GM12878 (cell line): ENCODE results near the gene NOP56. TPM values are rescaled to one million over a fixed set of nuclear protein-coding genes. Genes with fewer than 3 reads are reported as not detected.

ENCODE experiments used
- ATAC-seq: fragments of 200-7000 bp; cut with Tn5 transposase; 3 replicates; pipeline ENCODE4 v1.9.1; 2020; ENCODE audit warnings: mild to moderate bottlenecking, moderate library complexity
- BruUV-seq: library from RNA; stranded (reverse); fragments of 400-500 nt; replicated peaks from 2 replicates; lab custom pipeline; 2021; lab: Mats Ljungman, UMichigan
- CTCF ChIA-PET: fragments of 300-600 bp; sonication (Branson Sonifier 250); formaldehyde crosslinking; extraction: SDS; loops from one replicate; lab custom pipeline; 2021; ENCODE audit warnings: inconsistent platforms; lab: Yijun Ruan, JAX
- POLR2A ChIA-PET: fragments of 350-600 bp; formaldehyde crosslinking; extraction: SDS; loops from one replicate; lab custom pipeline; 2021; ENCODE audit warnings: inconsistent platforms; lab: Charles Lee
- RAD21 ChIA-PET: fragments of 300-600 bp; sonication (Branson Sonifier 250); formaldehyde crosslinking; loops from one replicate; lab custom pipeline; 2023; ENCODE audit warnings: antibody characterized with exemption; ENCODE audit not compliant: unreplicated experiment; lab: Charles Lee
- SMC1A ChIA-PET: fragments of 300-600 bp; sonication (Branson Sonifier 250); formaldehyde crosslinking; loops from one replicate; lab custom pipeline; 2023; ENCODE audit not compliant: unreplicated experiment, uncharacterized antibody; lab: Charles Lee
- DNase-seq: peaks from one replicate; pipeline ENCODE4 v3.0.0-alpha.2; 2011; ENCODE audit warnings: low read depth, low spot score
- FAIRE-seq: peaks from 3 replicates; lab custom pipeline; 2011; peaks lifted over from hg19 to GRCh38; lab: Jason Lieb, UNC
- H2AFZ ChIP-seq: 2 replicates; pipeline ENCODE4 v1.6.0; 2011; ENCODE audit warnings: low read depth, low read length, control low read depth; ENCODE audit not compliant: control insufficient read depth
- H3K27ac ChIP-seq: 2 replicates; pipeline ENCODE4 v1.5.1; 2011; ENCODE audit warnings: control low read depth; ENCODE audit not compliant: control insufficient read depth, insufficient read depth
- H3K27me3 ChIP-seq, 2 experiments: replicated peaks in 1 of 2; 2 replicates each; pipeline versions ENCODE4 v1.6.0 to v1.6.1; 2011; ENCODE audit warnings: low read length in 1 of 2; ENCODE audit not compliant: control insufficient read depth in 2 of 2, insufficient read depth in 2 of 2
- H3K36me3 ChIP-seq, 2 experiments: 2 replicates each; pipeline ENCODE4 v1.5.1; 2011; ENCODE audit warnings: low read length in 1 of 2; ENCODE audit not compliant: control insufficient read depth in 2 of 2, insufficient read depth in 2 of 2
- H3K4me1 ChIP-seq: 2 replicates; pipeline ENCODE4 v1.6.1; 2011; ENCODE audit warnings: mild to moderate bottlenecking, low read length, moderate library complexity, mixed read lengths; ENCODE audit not compliant: control insufficient read depth, insufficient read depth
- H3K4me2 ChIP-seq: 2 replicates; pipeline ENCODE4 v1.6.0; 2011; ENCODE audit warnings: control low read depth; ENCODE audit not compliant: control insufficient read depth, insufficient read depth
- H3K4me3 ChIP-seq: fragments of 200-600 bp; sonication (generic); 2 replicates; pipeline ENCODE4 v1.5.1; 2016
- H3K79me2 ChIP-seq: 2 replicates; pipeline ENCODE4 v1.6.0; 2011; ENCODE audit warnings: low read length; ENCODE audit not compliant: control insufficient read depth, insufficient read depth
- H3K9ac ChIP-seq: 2 replicates; pipeline ENCODE4 v1.8.0; 2011; ENCODE audit warnings: low read length, control low read depth, mixed read lengths; ENCODE audit not compliant: control insufficient read depth, insufficient read depth
- H3K9me3 ChIP-seq: replicated peaks from 3 replicates; pipeline ENCODE4 v1.5.1; 2011; ENCODE audit warnings: mild to moderate bottlenecking, low read length; ENCODE audit not compliant: control insufficient read depth, insufficient read depth
- H4K20me1 ChIP-seq: 2 replicates; pipeline ENCODE4 v1.6.0; 2011; ENCODE audit not compliant: control insufficient read depth, insufficient read depth
- BACH1 ChIP-seq: fragments of 450-650 bp; IDR thresholded peaks from 2 replicates; pipeline ENCODE4 v1.6.1; 2017; ENCODE audit warnings: mild to moderate bottlenecking, borderline replicate concordance
- DPF2 ChIP-seq: fragments of 450-650 bp; IDR thresholded peaks from 2 replicates; pipeline ENCODE4 v1.6.1; 2017; ENCODE audit warnings: mild to moderate bottlenecking
- EZH2 ChIP-seq: IDR thresholded peaks from 2 replicates; pipeline ENCODE4 v1.6.1; 2012; ENCODE audit warnings: low read depth, mild to moderate bottlenecking, control low read depth, inconsistent platforms, low read length, borderline replicate concordance; ENCODE audit not compliant: control insufficient read depth
- FOXM1 ChIP-seq: IDR thresholded peaks from 2 replicates; pipeline ENCODE4 v1.6.1; 2012; ENCODE audit warnings: low read depth, mild to moderate bottlenecking, inconsistent platforms, low read length, moderate library complexity
- HDAC6 ChIP-seq: fragments of 200-600 bp; sonication (generic); IDR thresholded peaks from one replicate; pipeline ENCODE4 v1.8.0; 2017; ENCODE audit warnings: antibody characterized with exemption; ENCODE audit not compliant: unreplicated experiment
- IKZF1 ChIP-seq: fragments of 450-650 bp; conservative IDR thresholded peaks from 2 replicates; pipeline ENCODE4 v1.6.1; 2017; ENCODE audit warnings: antibody characterized with exemption, mild to moderate bottlenecking
- IRF4 ChIP-seq: IDR thresholded peaks from 2 replicates; pipeline ENCODE4 v1.6.1; 2011; ENCODE audit warnings: low read depth, low read length
- LARP7 ChIP-seq: fragments of 450-650 bp; IDR thresholded peaks from 2 replicates; pipeline ENCODE4 v1.6.1; 2017; ENCODE audit warnings: mild to moderate bottlenecking
- NFXL1 ChIP-seq: fragments of 450-650 bp; IDR thresholded peaks from 2 replicates; pipeline ENCODE4 v1.6.1; 2017; ENCODE audit warnings: antibody characterized with exemption, mild to moderate bottlenecking, borderline replicate concordance
- RB1 ChIP-seq: fragments of 450-650 bp; formaldehyde crosslinking; IDR thresholded peaks from 2 replicates; pipeline ENCODE4 v1.6.1; 2017; ENCODE audit warnings: mild to moderate bottlenecking, borderline replicate concordance
- RELA ChIP-seq: fragments of 450-650 bp; IDR thresholded peaks from 2 replicates; pipeline ENCODE4 v1.8.0; 2014; ENCODE audit warnings: borderline replicate concordance; ENCODE audit not compliant: partially characterized antibody
- SPI1 ChIP-seq: IDR thresholded peaks from 2 replicates; pipeline ENCODE4 v1.6.1; 2011; ENCODE audit warnings: low read depth, mild to moderate bottlenecking, low read length, moderate library complexity, borderline replicate concordance; ENCODE audit not compliant: insufficient read depth
- TCF12 ChIP-seq: IDR thresholded peaks from 2 replicates; pipeline ENCODE4 v1.6.1; 2011; ENCODE audit warnings: low read depth, mild to moderate bottlenecking, low read length
- ZBED1 ChIP-seq: IDR thresholded peaks from 2 replicates; pipeline ENCODE4 v1.6.1; 2016; ENCODE audit warnings: borderline replicate concordance
- ZZZ3 ChIP-seq: IDR thresholded peaks from 2 replicates; pipeline ENCODE4 v1.6.1; 2011; ENCODE audit warnings: low read depth; ENCODE audit not compliant: control insufficient read depth, insufficient read length
- WGBS: methylation state at CpG from one replicate; pipeline ENCODE4 v1.1.6; 2016; ENCODE audit warnings: low lambda C conversion rate; ENCODE audit not compliant: insufficient replicate concordance, insufficient coverage; ENCODE audit errors: missing lambda C conversion rate; 5-methylcytosine and 5-hydroxymethylcytosine counted together
- in situ Hi-C: fragments of 300-500 bp; cut with MboI; formaldehyde crosslinking; loops from 9 replicates; pipeline ENCODE4 v1.14.3; 2018; ENCODE audit warnings: mixed read lengths
- intact Hi-C: fragments of 100-400 bp; cut with micrococcal nuclease; formaldehyde crosslinking; loops from one replicate; pipeline ENCODE4 v1.14.2; 2022; ENCODE audit not compliant: unreplicated experiment
- polyA plus RNA-seq, 11 experiments: library from polyadenylated mRNA; depleted of rRNA in 4 of 11; unstranded in 6 of 11; stranded (reverse) in 5 of 11; fragments of >200 nt; fragmentation: Nextera tagmentation in 4 of 11; fragmentation: Illumina TruSeq in 1 of 11; extraction: Ambion mirVana in 4 of 11; extraction: Trizol in 1 of 11; gene quantifications; 1 replicate in 1 of 11; 2 replicates in 10 of 11; pipeline versions ENCODE4 v1.2.1 to v1.2.3, GENCODE V29; 2011 to 2016; ENCODE audit warnings: inconsistent platforms in 2 of 11, missing spikeins in 2 of 11, low read depth in 1 of 11
- total RNA-seq, 4 experiments: library from RNA; depleted of rRNA in 3 of 4; stranded (reverse); fragments of >200 nt in 3 of 4; fragmentation: Illumina TruSeq in 1 of 4; extraction: Trizol in 1 of 4; gene quantifications; 2 replicates each; pipeline versions ENCODE4 v1.2.1 to v1.2.3, GENCODE V29; 2013 to 2021

The NOP56 gene
- total and polyA plus RNA-seq, 10 of the 15 experiments (the other 5 are each of a cell fraction or from before 2014, with no cell fraction given) = 254 to 550 (median 464) TPM

DNA sequence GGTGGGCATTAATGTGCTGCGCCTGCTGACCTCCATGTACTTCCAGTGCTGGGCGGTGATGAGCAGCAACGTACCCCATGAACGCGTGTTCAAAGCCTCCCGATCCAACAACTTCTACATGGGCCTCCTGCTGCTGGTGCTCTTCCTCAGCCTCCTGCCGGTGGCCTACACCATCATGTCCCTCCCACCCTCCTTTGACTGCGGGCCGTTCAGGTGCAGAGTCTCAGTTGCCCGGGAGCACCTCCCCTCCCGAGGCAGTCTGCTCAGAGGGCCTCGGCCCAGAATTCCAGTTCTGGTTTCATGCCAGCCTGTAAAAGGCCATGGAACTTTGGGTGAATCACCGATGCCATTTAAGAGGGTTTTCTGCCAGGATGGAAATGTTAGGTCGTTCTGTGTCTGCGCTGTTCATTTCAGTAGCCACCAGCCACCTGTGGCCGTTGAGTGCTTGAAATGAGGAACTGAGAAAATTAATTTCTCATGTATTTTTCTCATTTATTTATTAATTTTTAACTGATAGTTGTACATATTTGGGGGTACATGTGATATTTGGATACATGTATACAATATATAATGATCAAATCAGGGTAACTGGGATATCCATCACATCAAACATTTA lies 35.2 kb upstream of the NOP56 start:
- SMC1A ChIA-PET = no interaction called here
- no TSS peak for BruUV-seq

GRCh38 chr20:2618815-2619214 lies 33.6 kb upstream of the NOP56 start:
- FAIRE-seq (no peak), ATAC-seq (no peak)
- no peaks in the 10 kb centered on the region for H3K79me2 ChIP-seq
- in situ Hi-C loops = no loop called here
- no peaks in the 10 kb centered on the region for H3K9me3 ChIP-seq
- ChIA-PET SMC1A (no interaction called here), POLR2A (no interaction called here)
- BruUV-seq = no TSS peak
- no peak overlapping the region for H3K4me3 ChIP-seq
- no peak overlapping the region for H2AFZ ChIP-seq
- TF ChIP-seq LARP7 = no peak
- no peak for TF ChIP-seq EZH2
- TF ChIP-seq FOXM1 = no peak
- no peak for TF ChIP-seq HDAC6
- no peak for TF ChIP-seq BACH1
- TF ChIP-seq, all 136 proteins: peak for 0
- 48% methylated on average over 6 of the region's 6 CpGs for WGBS
- ChIA-PET CTCF (no interaction called here), RAD21 (no interaction called here)
- no peaks in the 10 kb centered on the region for H4K20me1 ChIP-seq
- intact Hi-C loops = no loop called here
- no peak overlapping the region for H3K9ac ChIP-seq
- no peak for DNase-seq
- H3K4me2 ChIP-seq = no peak overlapping the region
- H3K27me3 ChIP-seq = peaks cover 0 to 4% of the 10 kb centered on the region in 2 experiments; a peak in 3 of 4 replicates
- H3K4me1 ChIP-seq = peaks cover 3% of the 10 kb centered on the region; the same call in 1 of the 2 replicates
- H3K27ac ChIP-seq = no peak overlapping the region
- H3K36me3 ChIP-seq = no peaks in the 10 kb centered on the region

More for the DNA sequence above, 35.2 kb upstream of the NOP56 start:
- Histone ChIP-seq H3K79me2 (no peaks in the 10 kb centered on the region), H3K4me2 (no peak overlapping the region), H3K9ac (no peak overlapping the region), H2AFZ (no peak overlapping the region), H3K27me3 (peaks cover 0 to 4% of the 10 kb centered on the region in 2 experiments; a peak in 3 of 4 replicates), H3K4me1 (peaks cover 3% of the 10 kb centered on the region; the same call in 1 of the 2 replicates), H4K20me1 (no peaks in the 10 kb centered on the region), H3K36me3 (no peaks in the 10 kb centered on the region)
- intact Hi-C loops = no loop called here
- in situ Hi-C loops = no loop called here
- 58% methylated on average over 16 of the region's 16 CpGs for WGBS
- RAD21 ChIA-PET = no interaction called here
- FAIRE-seq = no peak
- POLR2A ChIA-PET = no interaction called here
- CTCF ChIA-PET = no interaction called here
- no peak for DNase-seq
- ATAC-seq = peak; percentile 79
- peak; percentile 86 for TF ChIP-seq SPI1
- peak; percentile 36; the same call in 1 of the 2 replicates for TF ChIP-seq TCF12
- no peak for TF ChIP-seq RELA
- 0 out of 2 replicates have a peak, but pooled peaks have one; percentile 27 for TF ChIP-seq IKZF1
- TF ChIP-seq RB1 = no peak
- TF ChIP-seq ZBED1 = no peak
- TF ChIP-seq ZZZ3 = no peak
- no peak for TF ChIP-seq NFXL1
- peak; percentile 44; the same call in 1 of the 2 replicates for TF ChIP-seq DPF2
- TF ChIP-seq IRF4 = peak; percentile 46; the same call in 1 of the 2 replicates
- TF ChIP-seq, all 136 proteins: peak for 5
- H3K27ac ChIP-seq = no peak overlapping the region
- no peaks in the 10 kb centered on the region for H3K9me3 ChIP-seq
- no peak overlapping the region for H3K4me3 ChIP-seq
